Esophagus muscularis mucosa (tissue), 4 donors: ENCODE results near the gene LRPPRC. TPM values are rescaled to one million over a fixed set of nuclear protein-coding genes. Genes with fewer than 3 reads are reported as not detected.

Experiments
- DNase-seq: peaks from one replicate; pipeline ENCODE4 v3.0.0-alpha.2; 2017; ENCODE audit errors: extremely low spot score
- H3K27ac ChIP-seq, 4 donors: fragments of 200-600 bp; sonication (generic); replicated peaks in 1 of 4; 1 replicate in 3 of 4; 2 replicates in 1 of 4; pipeline ENCODE4 v1.5.1; 2016 to 2019; ENCODE audit warnings: mild to moderate bottlenecking in 1 of 4
- H3K27me3 ChIP-seq, 4 donors: fragments of 200-600 bp; sonication (generic); one replicate each; pipeline versions ENCODE4 v1.5.1 to v1.6.0; 2016 to 2019
- H3K36me3 ChIP-seq, 4 donors: fragments of 200-600 bp; sonication (generic); one replicate each; pipeline ENCODE4 v1.5.1; 2016 to 2019
- H3K4me1 ChIP-seq, 4 donors: fragments of 200-600 bp; sonication (generic); one replicate each; pipeline ENCODE4 v1.5.1; 2016 to 2019
- H3K4me3 ChIP-seq, 4 donors: fragments of 200-600 bp; sonication (generic); 1 replicate in 2 of 4; 2 replicates in 2 of 4; pipeline ENCODE4 v1.5.1; 2016 to 2019; ENCODE audit warnings: mild to moderate bottlenecking in 4 of 4, moderate library complexity in 1 of 4
- H3K9me3 ChIP-seq, 4 donors: fragments of 200-600 bp; sonication (generic); 1 replicate in 3 of 4; 2 replicates in 1 of 4; pipeline ENCODE4 v1.5.1; 2016 to 2019
- CTCF ChIP-seq, 3 experiments: fragments of 200-600 bp in 2 of 3; fragments of 450-650 bp in 1 of 3; sonication (generic) in 2 of 3; IDR thresholded peaks; one replicate each; pipeline ENCODE4 v1.5.1; 2017 to 2019; ENCODE audit warnings: antibody characterized with exemption in 3 of 3, mild to moderate bottlenecking in 2 of 3, moderate library complexity in 1 of 3
- EP300 ChIP-seq: sonication (generic); formaldehyde crosslinking; IDR thresholded peaks from one replicate; pipeline ENCODE4 v1.6.1; 2017; ENCODE audit warnings: antibody characterized with exemption
- POLR2A ChIP-seq: fragments of 450-650 bp; IDR thresholded peaks from one replicate; pipeline ENCODE4 v1.6.1; 2017; ENCODE audit warnings: antibody characterized with exemption, moderate library complexity, mild to moderate bottlenecking, low read depth
- POLR2AphosphoS5 ChIP-seq, 2 donors: sonication (generic); formaldehyde crosslinking; IDR thresholded peaks; one replicate each; pipeline ENCODE4 v1.6.1; 2017; ENCODE audit warnings: antibody characterized with exemption in 2 of 2
- WGBS: methylation state at CpG from one replicate; pipeline ENCODE4 v1.1.5; 2018; 5-methylcytosine and 5-hydroxymethylcytosine counted together
- intact Hi-C: fragments of 100-400 bp; cut with DNase I; formaldehyde crosslinking; loops from one replicate; pipeline ENCODE4 v1.15.1; 2023
- total RNA-seq, 4 donors: library from RNA; depleted of rRNA; stranded (reverse); fragments of >200 nt; gene quantifications; one replicate each; pipeline versions ENCODE4 v1.1.0 to v1.2.1, GENCODE V29; 2016

Gene LRPPRC
- total RNA-seq, 4 donors from 2014 or later: 38.4 to 44.6 (median 43.0) TPM

GRCh38 chr2:43943809-43944452 lies 51.9 kb downstream of the LRPPRC start:
- H3K27me3 ChIP-seq: no peaks in the 10 kb centered on the region
- no peak overlapping the region for H3K4me3 ChIP-seq
- intact Hi-C loops: no loop called here
- peaks cover 34 to 73% (median 53%) of the 10 kb centered on the region in 4 donors for H3K36me3 ChIP-seq
- no peaks in the 10 kb centered on the region for H3K9me3 ChIP-seq
- no peak for TF ChIP-seq POLR2A
- TF ChIP-seq CTCF (IDR thresholded peaks at IDR 0.05): no peak
- TF ChIP-seq POLR2AphosphoS5 (IDR thresholded peaks at IDR 0.05): no peak
- no peak for TF ChIP-seq EP300
- no peak overlapping the region for H3K27ac ChIP-seq
- WGBS: 58% methylated on average over 5 of the region's 5 CpGs
- peaks cover 0 to 7% (median 2%) of the 10 kb centered on the region in 4 donors for H3K4me1 ChIP-seq
- DNase-seq: no peak

- Histone ChIP-seq H3K4me3 (no peak overlapping the region), H3K27me3 (no peaks in the 10 kb centered on the region), H3K36me3 (peaks cover 29 to 67% (median 47%) of the 10 kb centered on the region in 4 donors), H3K4me1 (peaks cover 0 to 7% (median 2%) of the 10 kb centered on the region in 4 donors), H3K27ac (no peak overlapping the region), H3K9me3 (no peaks in the 10 kb centered on the region)
- DNase-seq: no peak
- 97% methylated on average over 1 of the region's 1 CpG for WGBS
- intact Hi-C loops: no loop called here
- TF ChIP-seq POLR2AphosphoS5 (IDR thresholded peaks at IDR 0.05) (no peak), CTCF (IDR thresholded peaks at IDR 0.05) (no peak), POLR2A (no peak), EP300 (no peak)
Observed at GRCh38 chr2:43943323-43943722, 52.5 kb downstream of the LRPPRC start.

GRCh38 chr2:43942881-43943280 lies 52.9 kb downstream of the LRPPRC start:
- H3K27me3 ChIP-seq: no peaks in the 10 kb centered on the region
- no peak for DNase-seq
- intact Hi-C loops: no loop called here
- no peak overlapping the region for H3K27ac ChIP-seq
- 96% methylated on average over 1 of the region's 1 CpG for WGBS
- no peak for TF ChIP-seq CTCF (IDR thresholded peaks at IDR 0.05)
- no peak for TF ChIP-seq EP300
- no peak for TF ChIP-seq POLR2AphosphoS5 (IDR thresholded peaks at IDR 0.05)
- TF ChIP-seq POLR2A: no peak
- peaks cover 0 to 7% (median 2%) of the 10 kb centered on the region in 4 donors for H3K4me1 ChIP-seq
- no peaks in the 10 kb centered on the region for H3K9me3 ChIP-seq
- peaks cover 25 to 62% (median 43%) of the 10 kb centered on the region in 4 donors for H3K36me3 ChIP-seq
- no peak overlapping the region for H3K4me3 ChIP-seq

GRCh38 chr2:43941966-43942365 lies 53.8 kb downstream of the LRPPRC start:
- TF ChIP-seq POLR2A (no peak), CTCF (IDR thresholded peaks at IDR 0.05) (no peak), POLR2AphosphoS5 (IDR thresholded peaks at IDR 0.05) (no peak), EP300 (no peak)
- Histone ChIP-seq H3K36me3 (peaks cover 21 to 53% (median 37%) of the 10 kb centered on the region in 4 donors), H3K4me3 (no peak overlapping the region), H3K4me1 (peaks cover 0 to 7% (median 2%) of the 10 kb centered on the region in 4 donors), H3K9me3 (no peaks in the 10 kb centered on the region), H3K27ac (no peak overlapping the region), H3K27me3 (no peaks in the 10 kb centered on the region)
- WGBS: 49% methylated on average over 4 of the region's 4 CpGs
- intact Hi-C loops: no loop called here
- DNase-seq: no peak

- Histone ChIP-seq H3K4me1 (peaks cover 0 to 7% (median 2%) of the 10 kb centered on the region in 4 donors), H3K27ac (no peak overlapping the region), H3K27me3 (no peaks in the 10 kb centered on the region), H3K9me3 (no peaks in the 10 kb centered on the region), H3K4me3 (no peak overlapping the region), H3K36me3 (peaks cover 15 to 47% (median 31%) of the 10 kb centered on the region in 4 donors)
- no peak for DNase-seq
- WGBS: 55% methylated on average over 3 of the region's 3 CpGs
- intact Hi-C loops: no loop called here
- no peak for TF ChIP-seq CTCF (IDR thresholded peaks at IDR 0.05)
- no peak for TF ChIP-seq POLR2A
- no peak for TF ChIP-seq EP300
- no peak for TF ChIP-seq POLR2AphosphoS5 (IDR thresholded peaks at IDR 0.05)
Observed at GRCh38 chr2:43941359-43941758, 54.4 kb downstream of the LRPPRC start.
